Tibial nerve (tissue), 4 donors: ENCODE data around the gene MRPS23.

Experiments used
- CTCF ChIP-seq, 5 experiments: fragments of 200-600 bp in 3 of 5; fragments of 450-650 bp in 2 of 5; sonication (generic) in 3 of 5; IDR thresholded peaks; one replicate each; pipeline ENCODE4 v1.5.1; 2016 to 2019; ENCODE audit warnings: antibody characterized with exemption in 5 of 5, mild to moderate bottlenecking in 3 of 5, moderate library complexity in 2 of 5
- EP300 ChIP-seq, 2 donors: sonication (generic); formaldehyde crosslinking; IDR thresholded peaks; one replicate each; pipeline ENCODE4 v1.6.1; 2017; ENCODE audit warnings: antibody characterized with exemption in 2 of 2, mild to moderate bottlenecking in 1 of 2
- POLR2A ChIP-seq, 2 donors: fragments of 450-650 bp; IDR thresholded peaks; one replicate each; pipeline ENCODE4 v1.6.1; 2017; ENCODE audit warnings: antibody characterized with exemption in 2 of 2, mild to moderate bottlenecking in 2 of 2, moderate library complexity in 2 of 2

- TF ChIP-seq CTCF (IDR thresholded peaks at IDR 0.05), result no peak
- TF ChIP-seq POLR2A (IDR thresholded peaks at IDR 0.05), result no peak
- TF ChIP-seq EP300 (IDR thresholded peaks at IDR 0.05), result no peak
Measured at GRCh38 chr17:57874058-57874419, 24.2 kb upstream of the MRPS23 start.
